DOHH2 (cell line): ENCODE results near the gene SLC9A8.

Experiments used
- CTCF ChIP-seq: fragments of 200-600 bp; sonication (generic); IDR thresholded peaks from one replicate; pipeline ENCODE4 v1.5.1; 2014; ENCODE audit warnings: antibody characterized with exemption, mild to moderate bottlenecking, low read depth, low read length; ENCODE audit not compliant: poor library complexity, severe bottlenecking
- EZH2phosphoT487 ChIP-seq: fragments of 200-600 bp; sonication (generic); IDR thresholded peaks from 2 replicates; pipeline ENCODE4 v1.6.1; 2017; ENCODE audit warnings: borderline replicate concordance, mild to moderate bottlenecking, antibody characterized with exemption, low read length, moderate library complexity, mixed read lengths

GRCh38 chr20:49904440-49905214, 92.0 kb downstream of the SLC9A8 start:
- no peak for TF ChIP-seq CTCF
- TF ChIP-seq EZH2phosphoT487 = no peak
